Adrenal gland (tissue), 12 donors: Measurements from ENCODE around the gene WDR19. TPM values are rescaled to one million over a fixed set of nuclear protein-coding genes. Genes with fewer than 3 reads are reported as not detected.

Source experiments
- DNase-seq, 7 donors: peaks; one replicate each; pipeline ENCODE4 v3.0.0-alpha.2; 2019 to 2020
- H3K27ac ChIP-seq, 5 donors: fragments of 200-600 bp; sonication (generic) in 4 of 5; 1 replicate in 3 of 5; 2 replicates in 2 of 5; pipeline versions ENCODE4 v1.5.1 to v1.8.0; 2016 to 2020; ENCODE audit warnings: mild to moderate bottlenecking in 1 of 5
- H3K27me3 ChIP-seq: fragments of 200-600 bp; 2 replicates; pipeline ENCODE4 v1.8.0; 2021
- H3K36me3 ChIP-seq, 2 donors: fragments of 200-600 bp; replicated peaks in 1 of 2; 1 replicate in 1 of 2; 2 replicates in 1 of 2; pipeline versions ENCODE4 v1.5.1 to v1.8.0; 2018 to 2022
- H3K4me1 ChIP-seq, 2 donors: fragments of 200-600 bp; replicated peaks in 1 of 2; 1 replicate in 1 of 2; 2 replicates in 1 of 2; pipeline versions ENCODE4 v1.5.1 to v1.8.0; 2018 to 2021
- H3K4me3 ChIP-seq, 4 donors: fragments of 200-600 bp; sonication (generic) in 3 of 4; one replicate each; pipeline ENCODE4 v1.5.1; 2016 to 2018
- H3K9me3 ChIP-seq, 3 donors: fragments of 200-600 bp; sonication (generic) in 1 of 3; replicated peaks in 1 of 3; 1 replicate in 2 of 3; 2 replicates in 1 of 3; pipeline versions ENCODE4 v1.5.1 to v1.8.0; 2016 to 2021
- POLR2A ChIP-seq, 2 donors: fragments of 450-650 bp; IDR thresholded peaks; one replicate each; pipeline ENCODE4 v1.6.1; 2017; ENCODE audit warnings: antibody characterized with exemption in 2 of 2, mild to moderate bottlenecking in 2 of 2, moderate library complexity in 1 of 2
- WGBS, 4 donors: extraction: QIAGEN DNeasy Blood & Tissue Kit in 2 of 4; methylation state at CpG; one replicate each; pipeline versions ENCODE4 v1.1.5 to v1.1.7; 2013 to 2017; 5-methylcytosine and 5-hydroxymethylcytosine counted together
- intact Hi-C, 2 donors: fragments of 100-400 bp; cut with DNase I; formaldehyde crosslinking; loops; one replicate each; pipeline versions ENCODE4 v1.14.1 to v1.15.0; 2022 to 2023
- polyA plus RNA-seq, 3 donors: library from polyadenylated mRNA; stranded (reverse); fragments of 200-250 nt in 2 of 3; fragments of 350-450 nt in 1 of 3; fragmentation: Illumina TruSeq in 1 of 3; extraction: RNeasy Lipid Tissue Mini Kit (QIAGEN cat#74804) in 1 of 3; gene quantifications; one replicate each; pipeline ENCODE4 v1.2.3, GENCODE V29; 2013 to 2014
- total RNA-seq, 9 donors: library from RNA; depleted of rRNA in 4 of 9; stranded (reverse); fragments of >200 nt in 4 of 9; fragments of 120-200 nt in 1 of 9; fragmentation: NEBNext Ultra II Directional in 1 of 9; extraction: Animal tissue kit (Norgen Biotek cat#: 25700) in 1 of 9; gene quantifications; one replicate each; pipeline versions ENCODE4 v1.1.0 to v1.2.4, GENCODE V29; 2013 to 2023
- TF ChIP-seq, protein P1 (sequence below), 6 experiments: fragments of 450-650 bp in 4 of 6; fragments of 200-600 bp in 2 of 6; sonication (generic) in 1 of 6; IDR thresholded peaks; 1 replicate in 5 of 6; 2 replicates in 1 of 6; pipeline versions ENCODE4 v1.5.1 to v1.8.0; 2016 to 2021; ENCODE audit warnings: antibody characterized with exemption in 6 of 6, mild to moderate bottlenecking in 2 of 6, moderate library complexity in 1 of 6
- donor health status: healthy with polysubstance abuse.
- donor health status: Bipolar disorder and iron deficiency.
- donor health status: DM: yes; HTN: yes; CAD: no.
- donor health status: DM: no; HTN: no; CAD: no.
- donor health status: DM: no; HTN: no; CAD: no.
- donor health status: DM: yes; HTN: yes; CAD: no.

The WDR19 gene
- total and polyA plus RNA-seq, 12 donors = 11.3 to 136 (median 42.6) TPM

DNA sequence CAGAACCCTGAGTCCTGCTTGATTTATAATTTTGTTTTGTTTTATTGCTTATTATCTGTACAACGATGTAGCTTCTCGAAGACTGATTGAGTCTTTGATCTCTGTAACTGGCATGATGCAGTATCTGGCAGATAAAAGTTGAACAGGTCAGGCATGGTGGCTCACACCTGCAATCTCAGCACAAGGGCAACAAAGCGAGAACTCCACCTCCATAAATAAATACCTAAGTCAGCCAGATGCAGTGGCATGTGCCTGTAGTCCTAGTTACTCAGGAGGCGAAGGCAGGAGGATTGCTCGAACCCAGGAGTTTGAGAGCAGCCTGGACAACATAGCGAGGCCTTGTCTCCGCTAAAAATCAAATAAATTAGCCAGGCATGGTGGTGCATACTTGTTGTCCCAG lies 15.7 kb upstream of the WDR19 start:
- H3K27me3 ChIP-seq = no peaks in the 10 kb centered on the region
- intact Hi-C loops = no loop called here
- 73 to 84% (median 77%) methylated on average over 7 of the region's 7 CpGs for WGBS, 4 donors

DNA sequence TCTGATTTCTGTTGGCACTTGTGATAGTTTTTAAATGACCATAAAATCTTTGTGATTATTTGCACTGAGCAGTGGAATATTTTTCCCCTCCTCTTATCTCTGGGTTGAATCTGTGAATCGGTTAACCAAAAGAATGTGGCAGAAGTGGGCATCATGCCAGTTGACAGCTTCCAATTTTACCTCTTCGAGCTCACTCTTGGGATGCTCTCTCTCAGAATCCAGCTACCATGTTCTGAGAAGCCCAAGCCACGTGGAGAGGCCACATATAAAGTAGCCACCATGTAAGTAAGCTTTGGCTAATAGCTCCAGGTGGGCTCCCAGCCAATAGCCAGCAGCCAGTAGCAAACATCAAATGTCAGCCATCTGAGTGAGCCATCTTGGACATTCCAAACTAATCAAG lies 12.9 kb upstream of the WDR19 start:
- H3K27me3 ChIP-seq = no peaks in the 10 kb centered on the region
- intact Hi-C loops = no loop called here
- H3K4me1 ChIP-seq = no peaks in the 10 kb centered on the region
- H3K4me3 ChIP-seq = no peak overlapping the region
- TF ChIP-seq POLR2A (IDR thresholded peaks at IDR 0.05) = no peak
- TF ChIP-seq, protein P1, sequence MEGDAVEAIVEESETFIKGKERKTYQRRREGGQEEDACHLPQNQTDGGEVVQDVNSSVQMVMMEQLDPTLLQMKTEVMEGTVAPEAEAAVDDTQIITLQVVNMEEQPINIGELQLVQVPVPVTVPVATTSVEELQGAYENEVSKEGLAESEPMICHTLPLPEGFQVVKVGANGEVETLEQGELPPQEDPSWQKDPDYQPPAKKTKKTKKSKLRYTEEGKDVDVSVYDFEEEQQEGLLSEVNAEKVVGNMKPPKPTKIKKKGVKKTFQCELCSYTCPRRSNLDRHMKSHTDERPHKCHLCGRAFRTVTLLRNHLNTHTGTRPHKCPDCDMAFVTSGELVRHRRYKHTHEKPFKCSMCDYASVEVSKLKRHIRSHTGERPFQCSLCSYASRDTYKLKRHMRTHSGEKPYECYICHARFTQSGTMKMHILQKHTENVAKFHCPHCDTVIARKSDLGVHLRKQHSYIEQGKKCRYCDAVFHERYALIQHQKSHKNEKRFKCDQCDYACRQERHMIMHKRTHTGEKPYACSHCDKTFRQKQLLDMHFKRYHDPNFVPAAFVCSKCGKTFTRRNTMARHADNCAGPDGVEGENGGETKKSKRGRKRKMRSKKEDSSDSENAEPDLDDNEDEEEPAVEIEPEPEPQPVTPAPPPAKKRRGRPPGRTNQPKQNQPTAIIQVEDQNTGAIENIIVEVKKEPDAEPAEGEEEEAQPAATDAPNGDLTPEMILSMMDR (IDR thresholded peaks at IDR 0.05) = no peak
- no peaks in the 10 kb centered on the region for H3K9me3 ChIP-seq
- 49 to 62% (median 56%) methylated on average over 3 of the region's 3 CpGs for WGBS, 4 donors
- DNase-seq = peak in 1 of 7 donors; percentile 28
- H3K27ac ChIP-seq = no peak overlapping the region
- no peaks in the 10 kb centered on the region for H3K36me3 ChIP-seq

More for the DNA sequence above, 15.7 kb upstream of the WDR19 start:
- Histone ChIP-seq H3K4me1 (no peaks in the 10 kb centered on the region), H3K4me3 (no peak overlapping the region), H3K27ac (no peak overlapping the region), H3K9me3 (no peaks in the 10 kb centered on the region), H3K36me3 (no peaks in the 10 kb centered on the region)
- DNase-seq = no peak
- TF ChIP-seq, protein P1 (IDR thresholded peaks at IDR 0.05) = no peak
- TF ChIP-seq POLR2A (IDR thresholded peaks at IDR 0.05) = no peak

DNA sequence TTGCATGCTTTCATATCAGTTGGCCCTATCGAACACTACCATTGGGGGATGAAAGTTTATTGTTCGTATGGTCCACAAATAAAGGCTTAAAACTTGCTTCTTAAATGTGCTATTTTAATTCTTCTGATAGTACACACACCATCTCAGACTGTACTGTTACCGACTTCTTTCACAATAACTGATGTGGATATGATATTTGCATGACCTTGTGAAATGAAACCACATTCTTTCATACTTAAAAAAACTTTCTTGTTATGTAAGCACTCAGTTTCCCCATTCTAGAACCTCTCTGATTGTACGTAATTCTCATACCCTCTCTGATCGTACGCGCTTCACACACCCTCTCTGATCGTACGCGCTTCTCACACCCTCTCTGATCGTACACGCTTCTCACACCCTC lies 12.0 kb upstream of the WDR19 start:
- intact Hi-C loops = no loop called here
- TF ChIP-seq POLR2A (IDR thresholded peaks at IDR 0.05) = no peak
- TF ChIP-seq, protein P1 (IDR thresholded peaks at IDR 0.05) = no peak
- no peak for DNase-seq
- Histone ChIP-seq H3K27ac (no peak overlapping the region), H3K36me3 (no peaks in the 10 kb centered on the region), H3K27me3 (no peaks in the 10 kb centered on the region), H3K9me3 (no peaks in the 10 kb centered on the region), H3K4me1 (no peaks in the 10 kb centered on the region), H3K4me3 (no peak overlapping the region)
- 87 to 92% (median 90%) methylated on average over 12 of the region's 12 CpGs for WGBS, 4 donors

DNA sequence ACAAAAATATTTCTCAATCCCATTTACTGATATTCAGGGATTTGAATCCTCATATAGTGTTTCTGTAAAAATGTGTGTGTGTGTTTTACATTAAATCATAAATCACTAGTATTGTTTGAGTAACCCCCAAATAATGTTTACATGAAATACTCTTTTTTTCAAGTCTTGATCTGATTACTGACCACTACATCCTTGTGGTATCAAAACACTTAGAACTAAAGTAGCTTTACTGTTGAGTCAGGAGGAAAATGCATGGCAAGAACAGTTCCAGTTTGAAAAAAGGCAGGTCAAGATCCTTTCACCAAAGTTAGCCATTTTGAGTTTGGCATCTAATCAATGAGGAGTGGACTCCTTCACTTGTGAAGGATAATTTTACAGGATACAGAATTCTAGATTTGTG lies 3.6 kb upstream of the WDR19 start:
- Histone ChIP-seq H3K27ac (no peak overlapping the region), H3K27me3 (no peaks in the 10 kb centered on the region), H3K4me3 (no peak overlapping the region), H3K9me3 (no peaks in the 10 kb centered on the region), H3K4me1 (peaks cover 4 to 5% of the 10 kb centered on the region in 2 donors), H3K36me3 (no peaks in the 10 kb centered on the region)
- intact Hi-C loops = no loop called here
- TF ChIP-seq POLR2A (IDR thresholded peaks at IDR 0.05) = no peak
- TF ChIP-seq, protein P1 (IDR thresholded peaks at IDR 0.05) = no peak
- no peak for DNase-seq
